Measurements from ENCODE around the gene CCDC51.

The CCDC51 gene

DNA sequence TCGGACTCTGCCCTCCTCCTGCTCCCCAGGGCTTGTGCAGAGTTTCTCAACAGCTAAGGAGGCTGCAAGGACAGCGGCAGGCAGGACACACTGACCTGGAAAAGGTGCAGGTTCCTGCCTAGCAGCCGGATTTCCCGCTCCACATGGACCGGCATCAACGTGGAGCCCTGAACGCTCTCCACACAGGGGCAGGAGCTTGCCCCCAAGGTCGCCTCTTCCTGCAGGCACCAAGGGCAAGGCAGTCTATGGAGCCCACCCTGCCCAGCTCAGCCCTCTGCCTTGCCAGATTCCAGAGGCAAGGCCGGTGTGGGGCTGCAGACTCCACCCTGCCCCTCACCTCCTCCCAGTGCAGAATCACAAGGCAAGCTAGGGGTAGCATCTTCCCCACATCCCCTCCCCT is 20.8 kb downstream of the CCDC51 start:
- no peak for DNase-seq (ENCODE audit: low spot score)

DNA sequence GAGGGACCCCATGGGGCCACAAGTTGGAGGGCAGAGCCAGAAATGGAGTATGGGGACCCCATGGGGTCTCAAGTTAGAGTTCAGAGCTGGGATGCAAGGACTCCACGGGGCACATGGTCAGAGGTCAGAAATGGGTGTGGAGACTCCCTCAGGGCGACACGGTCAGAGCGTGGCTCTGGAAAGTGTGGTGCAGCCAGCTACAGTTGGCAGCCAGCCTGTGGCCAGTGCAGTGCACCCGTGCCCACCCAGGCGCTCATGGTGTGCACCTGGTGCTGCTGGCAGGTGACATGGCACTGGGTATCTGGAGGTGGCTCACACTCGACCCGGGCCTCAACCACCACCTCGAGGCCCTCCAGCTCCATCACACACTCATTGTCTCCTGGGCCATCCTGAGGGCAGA is 21.3 kb downstream of the CCDC51 start:
- DNase-seq (ENCODE audit: low spot score) = no peak

DNA sequence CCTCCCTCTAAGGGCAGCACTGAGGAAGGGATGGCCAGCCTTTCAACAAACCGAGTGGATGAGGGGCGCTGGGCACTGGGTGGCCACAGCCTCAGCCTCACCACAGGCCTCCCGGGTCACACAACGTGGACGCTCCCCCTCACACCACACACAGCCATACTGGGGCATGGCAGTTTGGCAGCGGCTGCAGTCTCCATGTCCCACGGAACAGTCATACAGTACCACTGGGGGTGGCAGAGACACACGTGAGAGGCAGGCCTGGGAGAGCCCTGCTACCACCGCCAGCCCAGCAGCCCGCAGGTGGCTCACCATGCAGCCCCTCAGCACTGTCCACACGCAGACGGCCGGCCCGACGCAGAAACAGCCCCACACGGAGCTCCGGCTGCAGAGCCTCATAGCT is 21.8 kb downstream of the CCDC51 start:
- no peak for DNase-seq (ENCODE audit: low spot score)

DNA sequence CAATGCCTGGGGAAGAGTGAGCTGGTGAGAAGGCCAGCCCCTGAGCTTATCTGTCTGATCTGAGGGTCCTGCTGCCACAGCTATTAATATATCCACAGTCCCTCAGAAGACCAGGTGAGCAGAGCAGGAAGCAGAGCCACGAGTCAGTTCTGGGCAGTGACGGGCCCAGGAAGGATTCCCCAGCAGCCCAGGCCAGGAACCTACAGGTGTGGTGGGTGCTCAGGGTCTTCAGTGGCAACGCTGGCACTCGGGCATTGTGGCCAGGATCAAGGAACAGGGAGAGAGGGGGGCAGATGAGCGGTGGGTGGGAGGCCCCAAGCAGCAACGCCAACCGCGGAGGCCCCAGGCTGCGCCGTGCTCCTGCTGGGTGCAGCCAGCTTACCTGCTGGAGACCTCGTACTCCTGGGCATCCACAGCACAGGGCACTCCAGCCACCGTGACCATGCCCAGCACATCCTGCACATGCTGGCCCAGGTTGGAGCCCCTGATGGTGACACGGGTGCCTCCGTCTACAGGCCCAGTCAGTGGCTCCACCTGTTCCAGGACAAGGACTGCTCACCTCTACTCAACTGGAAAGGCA is 22.3 kb downstream of the CCDC51 start:
- DNase-seq (ENCODE audit: low spot score) = no peak

DNA sequence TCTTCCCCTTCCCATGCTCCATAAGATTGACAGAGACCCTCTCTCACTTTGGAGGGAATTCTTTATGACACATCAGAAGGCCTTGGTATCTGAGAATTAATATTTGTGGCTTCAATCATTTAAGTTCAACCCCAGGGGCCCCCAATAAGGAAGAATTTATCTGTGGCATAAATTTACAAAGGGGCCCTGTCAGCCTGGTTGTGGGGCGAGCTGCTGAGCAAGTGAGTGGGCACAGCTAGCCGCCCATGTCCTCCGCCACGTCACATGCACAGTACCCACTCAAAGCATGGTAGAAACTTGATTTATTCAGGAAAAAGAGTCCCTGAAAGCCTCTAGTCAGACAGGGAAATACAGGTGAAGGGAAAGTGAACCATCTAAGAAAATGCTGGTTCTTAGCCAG is 23.4 kb downstream of the CCDC51 start:
- no peak for DNase-seq (ENCODE audit: low spot score)

DNA sequence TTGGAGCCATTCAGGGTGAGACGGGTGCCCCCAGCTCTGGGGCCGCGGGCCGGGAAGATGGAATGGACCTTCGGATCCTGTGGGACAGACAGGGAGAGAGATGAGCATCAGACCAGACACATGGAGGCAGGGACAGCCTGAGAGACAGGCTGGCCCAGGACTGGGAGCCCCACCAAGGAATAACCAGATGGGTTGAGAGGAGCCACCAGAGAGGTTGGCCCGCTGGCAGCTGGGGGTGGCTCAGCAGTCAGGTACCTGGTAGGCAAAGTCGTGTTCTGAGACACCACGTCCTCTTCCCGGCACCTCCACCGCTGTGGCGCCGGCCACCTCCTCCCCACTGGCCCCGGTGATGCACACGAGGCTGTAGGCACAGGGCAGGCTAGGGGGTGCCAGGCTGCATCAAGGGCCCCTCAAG is 23.8 kb downstream of the CCDC51 start:
- no peak for DNase-seq (ENCODE audit: low spot score)

DNA sequence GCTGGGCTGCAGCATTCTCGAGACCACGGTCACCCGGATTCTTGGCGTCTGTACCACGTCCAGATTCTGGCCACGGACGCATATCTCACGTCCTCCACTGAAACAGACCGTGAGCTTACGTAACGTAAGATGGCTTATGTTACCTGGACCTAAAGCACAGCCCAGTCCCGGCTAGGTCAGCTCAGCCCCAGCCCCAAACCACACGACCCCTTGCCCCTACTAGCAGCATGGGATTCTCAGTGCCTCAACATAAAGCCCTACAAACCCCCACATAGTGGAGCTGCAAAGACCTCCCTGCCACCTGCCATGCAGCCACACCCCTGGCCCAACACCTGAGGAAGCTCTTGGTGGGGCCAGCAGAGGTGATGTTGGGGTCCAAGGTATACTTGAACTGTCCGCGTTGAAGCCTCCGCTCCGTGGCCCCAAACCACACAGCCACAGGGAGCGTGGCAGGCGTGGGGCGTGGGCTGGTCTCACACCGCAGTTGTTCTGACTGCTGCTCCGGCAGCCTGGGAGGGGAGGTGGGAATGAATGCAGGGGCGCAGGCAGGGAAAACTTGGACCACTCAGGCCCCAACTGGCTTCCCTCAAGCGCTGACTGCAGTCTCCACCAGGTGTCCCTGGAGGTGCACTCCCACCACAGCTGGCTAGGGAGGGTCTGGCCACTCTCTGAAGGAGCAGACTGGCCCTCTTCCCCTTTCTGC is 24.5 kb downstream of the CCDC51 start:
- no peak for DNase-seq (ENCODE audit: low spot score)

DNA sequence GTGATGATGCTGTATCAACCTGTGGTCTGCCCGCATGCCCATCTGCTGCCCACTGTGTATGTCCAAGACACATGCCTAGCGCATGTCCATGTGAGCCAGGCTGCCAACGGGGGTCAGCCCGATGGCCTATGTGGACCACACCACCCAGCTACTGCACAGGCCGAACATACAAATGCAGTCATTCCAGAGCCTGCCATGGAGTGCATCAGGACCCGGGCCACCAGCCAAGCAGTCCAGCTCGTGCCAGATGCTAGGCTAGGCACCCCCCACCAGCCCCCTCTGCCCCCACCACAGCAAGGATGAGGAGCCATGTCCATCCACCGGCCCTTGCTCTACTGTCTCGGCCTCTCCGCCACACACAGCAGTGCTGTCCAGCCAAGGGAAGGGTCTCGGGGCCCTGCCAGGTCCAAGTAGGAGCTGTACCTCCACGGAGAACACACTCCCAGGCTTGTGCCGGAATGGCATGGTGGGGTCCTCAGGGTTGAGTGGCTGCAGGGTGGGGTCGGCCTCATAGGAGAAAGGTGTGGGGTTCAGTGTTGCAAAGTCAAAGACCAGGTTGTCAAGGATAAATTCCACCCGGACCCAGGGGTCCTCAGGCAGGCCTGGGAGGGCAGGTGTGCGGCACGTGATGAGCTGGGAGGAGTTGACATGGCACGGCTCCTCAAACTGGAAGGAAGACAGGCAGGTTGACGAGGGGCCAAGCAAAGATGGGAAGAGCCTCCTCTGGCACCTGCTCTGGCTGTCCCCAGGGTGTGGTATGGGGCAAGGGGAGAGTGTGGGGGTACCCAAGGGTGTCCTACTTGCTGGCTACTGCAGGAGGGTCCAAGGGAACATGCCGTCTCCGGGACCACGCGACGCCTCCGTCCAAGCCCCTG is 25.3 kb downstream of the CCDC51 start:
- no peak for DNase-seq (ENCODE audit: low spot score)

DNA sequence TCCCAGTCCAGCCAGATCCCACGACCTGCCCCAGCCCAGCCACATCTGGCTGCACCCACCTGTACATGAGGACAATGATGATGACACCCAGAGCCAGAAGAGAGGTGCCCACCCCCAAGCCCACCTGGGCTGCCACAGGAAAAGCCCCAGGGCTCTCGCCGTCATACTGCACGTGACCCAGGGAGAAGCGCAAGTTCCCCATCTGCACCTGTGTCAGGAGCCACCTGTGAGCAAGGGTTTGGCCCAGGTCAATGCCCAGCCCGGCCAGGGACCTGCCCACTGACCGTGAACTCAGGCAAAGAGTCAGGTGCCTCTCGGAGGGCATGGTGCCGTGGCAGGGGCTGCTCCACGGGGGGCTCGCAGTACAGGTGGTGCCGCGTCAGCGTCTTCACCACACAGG is 26.3 kb downstream of the CCDC51 start:
- no peak for DNase-seq (ENCODE audit: low spot score)

DNA sequence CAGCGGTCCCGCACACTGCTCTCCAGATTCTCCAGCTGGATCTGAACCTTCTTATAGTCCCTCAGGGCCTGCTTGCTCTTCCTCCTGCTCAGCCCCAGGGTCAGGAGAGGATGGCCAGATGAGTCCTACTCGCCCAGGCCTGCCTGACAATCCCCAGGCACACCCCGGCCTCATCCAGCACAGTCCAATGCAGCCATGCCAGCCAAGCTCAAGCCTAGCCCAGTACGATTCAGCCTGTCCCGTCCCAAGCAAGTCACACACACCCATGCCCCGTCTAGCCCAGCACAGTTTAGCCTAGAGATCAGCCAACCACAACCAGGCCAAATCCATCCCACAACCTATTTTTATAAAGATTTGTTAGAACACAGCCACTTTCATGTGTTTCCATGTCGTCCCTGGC is 26.8 kb downstream of the CCDC51 start:
- DNase-seq (ENCODE audit: low spot score) = no peak

DNA sequence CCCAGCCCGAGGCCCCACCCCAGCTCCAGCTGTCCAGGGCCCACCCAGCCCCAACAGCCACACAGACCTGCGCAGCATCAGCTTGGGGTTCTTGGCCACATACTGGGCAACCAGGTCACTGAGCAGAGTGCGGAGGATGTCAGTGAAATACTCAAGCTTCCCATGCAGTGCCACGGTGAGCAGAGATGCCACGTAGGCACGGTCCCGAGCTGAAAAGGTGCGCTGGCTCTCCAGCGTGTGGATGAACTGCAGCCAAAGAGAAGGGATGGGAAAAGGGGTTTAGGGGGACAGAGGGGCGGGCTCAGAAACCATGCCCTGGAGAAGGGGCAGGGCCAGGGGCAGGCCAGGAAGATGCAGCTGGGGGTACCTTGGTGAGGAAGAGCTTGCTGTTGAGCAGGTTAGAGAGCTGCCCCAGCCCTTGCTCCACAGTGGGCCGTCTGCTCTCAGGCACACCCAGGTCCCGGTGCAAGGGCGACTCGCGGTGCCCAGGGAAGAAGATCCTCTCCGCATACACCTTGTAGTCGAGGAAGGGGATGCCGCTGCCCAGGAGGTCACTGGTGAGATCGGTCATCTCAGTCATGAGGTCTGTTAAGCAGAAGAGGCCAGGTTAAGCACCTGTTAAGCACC is 27.4 kb downstream of the CCDC51 start:
- DNase-seq (ENCODE audit: low spot score) = no peak

DNA sequence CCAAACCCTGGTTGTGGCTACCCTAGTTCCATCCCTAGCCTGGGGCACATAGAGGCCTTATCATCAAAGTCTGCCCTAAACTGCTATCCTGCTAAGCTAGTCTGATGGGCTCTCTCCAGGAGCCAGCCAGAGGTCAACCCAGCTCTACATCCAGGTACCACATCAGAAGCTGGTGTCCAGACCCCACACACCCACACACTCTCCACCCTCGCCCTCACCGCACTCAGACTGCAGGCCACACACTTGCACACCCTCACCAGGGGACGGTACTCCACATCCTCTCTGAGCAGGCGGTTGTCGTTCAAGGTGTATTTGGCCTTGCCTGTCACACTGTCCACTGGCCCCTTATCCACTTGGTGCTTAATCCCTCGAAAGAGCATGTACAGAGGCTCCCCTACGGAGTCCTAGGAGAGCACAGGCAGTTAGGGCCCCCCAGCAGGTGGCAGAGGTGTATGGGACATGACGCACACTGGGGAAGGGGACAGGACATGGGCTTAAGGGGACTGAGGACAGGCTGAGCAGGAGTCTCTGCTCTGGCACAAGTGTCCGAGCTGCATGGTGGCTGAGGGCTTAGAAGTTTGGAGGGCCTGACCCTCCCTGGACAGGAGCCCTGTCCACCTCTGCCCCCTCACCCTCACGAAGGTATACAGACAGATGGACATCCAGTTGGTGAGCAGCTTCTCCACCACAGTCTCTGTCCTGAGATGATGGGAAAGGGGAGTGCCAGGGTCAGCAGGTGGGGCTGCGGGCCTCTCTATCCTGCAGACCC is 28.1 kb downstream of the CCDC51 start:
- no peak for DNase-seq (ENCODE audit: low spot score)

DNA sequence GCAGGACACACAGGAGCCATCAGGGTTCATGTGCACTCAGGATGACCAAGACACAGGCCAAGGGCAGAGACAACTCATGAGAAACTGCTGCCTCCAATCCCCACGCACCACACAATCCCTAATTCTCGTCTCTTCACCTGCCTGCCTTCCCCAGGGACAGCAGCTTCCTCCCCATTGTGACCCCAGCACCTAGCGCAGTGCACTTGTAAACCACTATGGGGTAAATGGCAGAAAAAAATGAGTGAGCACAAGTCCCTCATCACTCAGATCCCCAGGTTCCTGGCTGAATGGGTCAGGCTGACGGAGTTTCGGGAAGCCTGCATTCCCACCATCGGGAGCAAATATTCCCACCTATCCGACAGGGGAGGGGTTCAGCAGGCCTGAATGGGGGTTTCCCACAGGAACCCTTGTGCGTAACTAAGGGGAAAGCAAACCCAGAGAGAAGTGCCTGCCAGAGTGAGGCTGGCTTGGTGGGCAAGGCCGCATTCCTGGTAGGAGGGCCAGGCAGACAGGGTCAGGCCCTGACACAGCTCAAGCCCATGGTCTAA is 28.8 kb downstream of the CCDC51 start:
- DNase-seq (ENCODE audit: low spot score) = no peak

DNA sequence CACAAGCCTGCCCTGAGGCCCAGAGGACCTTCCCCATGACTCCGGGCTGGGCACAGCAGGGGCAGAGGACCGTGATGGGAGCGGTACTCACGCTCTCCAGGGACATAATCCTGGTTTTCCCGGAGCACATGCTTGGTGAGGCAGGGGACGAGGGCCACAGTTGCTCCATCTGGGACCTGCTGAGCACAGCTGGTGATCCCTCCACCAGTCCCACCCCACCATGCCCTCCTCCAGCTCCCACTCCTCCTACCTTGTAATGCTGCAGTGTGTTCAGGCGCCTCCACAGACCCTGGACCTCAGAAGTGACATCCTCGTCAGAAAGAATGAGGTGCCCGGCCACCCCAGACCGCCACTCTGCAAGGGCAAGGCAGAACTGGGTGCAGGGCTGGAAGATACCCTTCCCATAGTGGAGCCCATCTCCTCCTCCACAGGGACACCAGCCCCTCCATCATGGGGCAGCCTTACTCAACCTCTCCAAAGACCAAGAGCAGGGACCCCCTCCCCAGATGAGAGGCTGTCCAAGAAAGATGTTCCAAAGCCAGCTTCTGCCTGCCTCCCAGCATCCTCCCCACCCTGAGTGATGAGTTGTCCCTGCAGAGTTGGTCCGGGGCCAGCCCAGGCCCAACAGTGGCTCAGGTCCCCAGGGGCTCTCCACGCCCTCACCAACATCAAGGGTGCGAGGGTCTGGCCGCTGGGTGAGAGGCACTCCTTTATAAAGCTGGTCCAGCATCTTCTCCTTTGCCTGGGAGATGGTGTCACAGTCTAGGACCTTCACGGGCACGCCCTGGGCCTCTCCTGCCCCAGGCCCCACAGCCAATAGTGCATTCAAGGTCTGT is 29.5 kb downstream of the CCDC51 start:
- no peak for DNase-seq (ENCODE audit: low spot score)

DNA sequence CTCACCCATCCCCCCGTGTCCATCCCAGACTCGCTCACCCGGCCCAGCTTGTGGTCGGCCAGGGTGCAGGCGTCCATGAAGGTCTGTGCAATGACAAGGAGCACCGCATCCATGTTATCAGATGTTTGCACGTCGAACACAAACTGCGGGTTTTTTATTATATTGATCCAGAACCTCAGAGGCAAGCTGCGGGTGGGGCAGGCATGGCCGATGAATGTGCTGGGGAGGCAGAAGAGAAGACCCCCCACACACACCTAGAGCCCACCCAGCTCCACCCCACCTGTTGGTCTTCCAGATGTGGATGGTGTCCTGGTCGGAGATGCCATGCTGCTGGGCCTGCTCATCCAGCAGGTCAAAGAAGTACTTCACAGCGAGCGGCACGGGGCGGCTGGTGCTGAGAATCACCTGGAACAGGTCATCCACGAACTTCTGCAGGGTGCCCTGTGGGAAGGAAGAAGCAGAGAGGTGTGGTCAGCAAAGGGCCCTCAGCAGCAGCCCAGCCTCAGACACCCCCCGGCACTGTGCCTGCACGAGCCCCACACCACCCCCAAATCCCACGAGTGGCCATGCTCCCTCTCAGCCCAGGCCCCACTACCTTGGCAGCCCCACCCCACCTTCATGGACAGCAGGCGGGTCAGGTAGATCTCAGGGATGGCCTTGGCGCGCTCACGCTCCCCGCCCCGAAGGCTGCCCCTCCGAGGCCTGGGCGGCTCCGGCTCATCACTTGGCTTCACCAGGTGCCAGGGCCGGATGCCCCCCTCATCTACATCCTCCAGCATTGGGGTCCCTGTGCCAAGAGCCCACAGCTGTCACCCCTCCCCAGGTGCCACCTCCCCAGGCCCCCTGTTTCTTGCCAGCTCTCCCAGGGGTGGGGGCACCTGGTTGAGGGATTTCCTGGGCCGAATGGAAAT is 30.4 kb downstream of the CCDC51 start:
- DNase-seq (ENCODE audit: low spot score) = no peak

DNA sequence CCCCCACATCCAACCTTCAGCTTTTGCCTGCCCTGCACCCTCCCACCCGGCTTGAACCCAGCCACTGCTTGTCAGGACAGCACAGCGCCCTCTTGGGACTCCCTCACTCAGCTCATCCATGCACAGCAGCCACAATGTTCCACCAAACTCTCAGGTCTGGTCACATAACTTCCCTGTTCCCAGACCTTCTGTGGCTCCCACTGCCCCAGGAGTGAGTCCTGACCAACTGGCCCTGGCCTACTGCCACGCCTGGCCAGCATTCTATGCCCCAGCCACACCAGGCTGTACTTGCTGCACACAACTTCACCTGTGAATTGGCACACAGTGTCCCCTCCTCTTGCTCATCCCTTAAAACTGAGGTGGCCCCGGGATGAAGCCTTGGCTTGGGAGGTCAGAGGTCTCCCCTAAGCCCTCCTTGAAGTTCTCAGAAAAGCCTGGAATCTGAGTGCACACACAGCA is 31.1 kb downstream of the CCDC51 start:
- no peak for DNase-seq (ENCODE audit: low spot score)

DNA sequence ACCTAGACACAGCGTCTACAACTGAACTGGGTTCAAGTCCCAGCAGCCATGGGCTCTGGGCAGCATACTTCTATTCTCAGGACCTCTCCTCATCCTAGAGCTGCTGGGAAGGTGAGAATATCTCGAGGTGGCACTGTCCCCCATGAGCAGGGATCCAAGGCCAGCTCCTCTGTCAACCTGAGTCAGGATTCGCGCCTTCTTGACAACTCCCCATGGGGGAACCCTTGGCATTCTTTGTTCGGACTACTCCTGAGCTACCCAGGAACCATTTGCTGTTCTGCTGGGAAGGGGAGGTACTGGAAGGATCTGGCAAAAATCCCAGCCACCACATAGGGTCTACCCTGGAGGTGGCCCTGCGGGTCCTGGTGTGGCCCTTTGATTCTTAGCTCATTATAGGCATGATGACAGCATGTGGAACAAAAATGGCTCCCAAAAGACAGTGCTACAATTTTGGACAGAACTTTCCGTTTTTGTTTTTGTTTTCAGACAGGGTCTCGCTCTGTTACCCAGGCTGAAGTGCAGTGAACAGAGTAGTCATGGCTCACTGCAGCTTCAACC is 32.3 kb downstream of the CCDC51 start:
- DNase-seq (ENCODE audit: low spot score) = no peak

DNA sequence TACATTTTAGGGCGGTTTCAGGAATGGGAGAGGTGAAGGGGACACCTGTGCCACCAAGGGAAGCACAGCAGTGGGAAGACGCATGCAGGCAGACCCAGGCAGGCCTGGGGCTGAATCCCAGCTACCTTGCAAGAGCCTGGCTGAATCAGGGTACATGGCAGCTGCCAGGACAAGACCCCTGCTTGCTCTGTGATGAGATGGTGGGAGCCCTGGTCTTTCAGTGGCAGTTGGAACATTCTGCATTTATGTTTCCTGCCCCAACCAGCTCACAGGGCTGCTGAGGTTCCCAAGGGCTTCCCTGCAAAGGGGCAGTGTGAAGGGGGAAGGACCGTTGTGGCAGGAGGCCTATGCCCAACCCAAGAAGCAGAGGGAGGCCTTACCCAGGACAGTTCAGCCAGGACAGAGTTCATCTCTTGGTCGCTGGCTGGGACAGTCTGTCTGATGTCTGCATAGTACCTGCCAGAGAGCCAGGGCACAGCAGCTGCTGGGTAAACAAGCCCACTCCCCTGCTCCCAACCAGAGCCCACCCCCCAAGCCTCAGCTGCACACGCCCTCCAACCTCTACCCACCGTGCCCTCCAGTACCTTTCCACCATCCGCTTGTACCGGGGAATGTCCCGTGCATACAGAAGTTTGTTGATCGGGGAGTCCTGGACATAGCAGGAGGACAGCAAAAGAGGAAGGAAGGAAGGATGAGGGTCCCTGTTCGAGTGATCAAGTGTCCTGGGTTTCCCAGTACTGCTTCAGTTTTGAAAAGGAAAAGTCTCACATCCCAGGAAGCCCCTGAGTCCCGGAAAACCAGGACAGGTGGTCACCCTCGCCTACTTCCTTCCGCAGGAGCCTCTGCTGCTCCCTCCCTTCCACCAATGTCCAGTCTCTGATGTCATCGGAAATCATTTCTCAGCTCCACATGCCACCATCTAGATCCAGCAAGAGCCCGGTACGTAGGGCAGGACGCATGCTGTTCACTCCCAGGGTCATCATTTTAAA is 33.2 kb downstream of the CCDC51 start:
- DNase-seq (ENCODE audit: low spot score) = no peak

Measured in LoVo (cell line).